HT1080 (cell line): Measurements from ENCODE around the gene UQCC2. TPM values are rescaled to one million over a fixed set of nuclear protein-coding genes. Genes with fewer than 3 reads are reported as not detected.

Experiments
- DNase-seq: peaks from one replicate; pipeline ENCODE4 v3.0.0-alpha.2; 2015; ENCODE audit warnings: low read depth
- small RNA-seq: library from RNA; depleted of rRNA; stranded (forward); fragments of <200 nt; gene quantifications from one replicate; pipeline ENCODE3, GENCODE V24; 2014
- total RNA-seq: library from RNA; depleted of rRNA; stranded (reverse); fragments of >200 nt; shearing (Covaris generic); gene quantifications from 2 replicates; pipeline ENCODE4 v1.2.3, GENCODE V29; 2014; rRNA removed

The UQCC2 gene
- total RNA-seq, 1 experiment from 2014 or later, result 29.8 TPM

DNA sequence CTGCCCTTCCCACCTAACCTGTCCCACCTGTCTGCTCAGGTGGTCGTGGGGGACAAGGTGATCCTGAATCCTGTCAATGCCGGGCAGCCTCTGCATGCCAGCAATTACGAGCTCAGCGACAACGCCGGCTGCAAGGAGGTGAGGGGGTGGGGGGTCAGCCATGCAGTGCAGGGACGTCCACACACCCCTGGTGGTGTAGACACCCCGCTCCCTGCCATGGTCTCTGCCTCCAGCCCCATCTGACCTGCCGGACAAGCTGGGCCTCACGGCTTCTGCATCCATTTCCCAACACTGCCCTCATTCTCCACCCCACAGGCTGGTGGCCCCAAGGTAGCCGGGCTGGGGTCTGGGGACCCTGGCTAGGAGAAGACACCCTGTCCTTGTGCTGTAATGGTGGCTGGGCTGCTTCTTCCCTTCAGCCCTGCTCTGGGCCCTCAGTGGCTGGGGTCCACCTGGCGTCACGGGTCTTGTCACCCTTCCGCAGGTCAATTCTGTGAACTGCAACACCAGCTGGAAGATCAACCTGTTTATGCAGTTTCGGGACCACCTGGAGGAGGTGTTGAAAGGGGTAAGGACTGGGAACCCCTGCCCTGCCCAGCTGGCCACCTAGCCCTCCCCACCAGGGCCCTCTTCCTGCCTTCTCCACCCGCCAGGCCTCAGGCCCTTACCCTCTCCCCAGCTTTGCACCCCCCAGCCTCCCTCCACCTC lies 52.4 kb downstream of the UQCC2 start:
- DNase-seq, result no peak

DNA sequence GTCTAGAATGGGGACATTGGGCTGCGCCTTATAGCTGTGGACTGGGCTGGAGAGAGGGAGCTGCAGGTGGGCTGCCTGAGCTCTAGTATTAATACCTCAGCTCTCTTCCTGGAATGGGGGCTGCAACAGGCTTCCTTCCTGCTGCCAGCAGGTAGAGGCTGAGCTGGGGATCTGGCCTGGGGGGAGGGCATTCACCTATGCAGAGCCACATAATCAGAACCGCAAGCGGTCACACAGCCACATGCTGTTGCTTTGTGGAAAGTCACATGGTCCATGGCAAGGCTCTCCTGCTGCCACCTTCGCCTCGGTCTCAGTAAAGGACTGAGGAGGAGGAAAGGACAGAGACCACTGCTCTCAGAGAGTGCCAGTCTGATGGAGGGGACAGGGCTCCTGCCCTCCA lies 54.7 kb downstream of the UQCC2 start:
- no peak for DNase-seq

DNA sequence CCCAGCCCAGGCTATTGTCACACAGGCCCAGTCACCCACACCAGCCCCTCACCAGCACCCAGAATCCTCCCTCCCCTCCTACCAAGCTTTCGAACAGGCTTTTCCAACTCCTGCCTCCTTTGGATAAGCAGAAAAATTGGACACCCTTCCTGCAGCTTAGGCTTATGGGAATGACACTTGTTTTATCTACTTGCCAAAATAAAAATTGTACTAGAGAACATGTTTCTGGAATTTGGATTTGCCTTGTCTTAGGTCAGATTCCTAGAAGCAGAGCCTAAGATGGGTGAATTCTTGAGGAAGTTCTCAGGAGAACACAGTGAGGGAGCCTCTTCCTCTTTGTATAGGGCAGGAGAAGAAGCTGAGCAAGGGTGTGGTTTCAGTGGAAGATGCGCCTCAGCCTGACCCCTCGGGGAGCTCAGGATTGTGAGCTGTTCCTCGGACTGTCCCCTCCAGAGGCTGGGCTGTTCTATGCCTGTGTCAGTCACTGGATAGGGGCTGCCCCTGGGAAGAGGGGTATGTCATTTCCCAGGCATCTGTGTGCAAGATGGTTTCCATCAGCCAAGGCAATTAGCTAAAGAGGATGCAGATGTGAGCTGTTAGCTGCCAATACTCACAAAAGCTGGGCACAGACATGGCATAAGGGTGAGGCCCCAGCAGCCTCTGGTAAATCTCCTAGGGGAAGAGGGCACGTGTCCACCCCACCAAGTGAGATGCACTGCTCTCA lies 56.5 kb downstream of the UQCC2 start:
- no peak for DNase-seq

GRCh38 chr6:33652002-33652401 lies 59.5 kb downstream of the UQCC2 start:
- DNase-seq, result no peak

- no peak for DNase-seq
Observed at GRCh38 chr6:33651403-33651802, 60.1 kb downstream of the UQCC2 start.

Small RNAs within 50 kb of the gene (small RNA-seq; reads per million reads assigned to genes)
- gene MIR3934, result not detected

Other genes with a start within 250 kb of the UQCC2 start
- gene BAK1, start 131.4 kb downstream of the UQCC2 start, total RNA-seq, result 20.8 and 23.6 TPM in 2 replicates
- gene ITPR3, start 90.4 kb downstream of the UQCC2 start, total RNA-seq, result 32.5 and 38.3 TPM in 2 replicates
- not detected in 2 replicates for gene IP6K3, start 35.2 kb upstream of the UQCC2 start, total RNA-seq
- gene LEMD2, start 77.4 kb upstream of the UQCC2 start, total RNA-seq, result 33.8 and 39.7 TPM in 2 replicates
- not detected in 2 replicates for gene MLN, start 92.3 kb upstream of the UQCC2 start, total RNA-seq